B cell (primary cell): ENCODE results near the gene ROMO1. TPM values are rescaled to one million over a fixed set of nuclear protein-coding genes. Genes with fewer than 3 reads are reported as not detected.

Experiments
- ATAC-seq: fragments of 200-7000 bp; cut with Tn5 transposase; one replicate; pipeline ENCODE4 v1.10.0; 2021; ENCODE audit warnings: low read depth, mild to moderate bottlenecking, moderate number of reproducible peaks, moderate library complexity
- CTCF ChIA-PET: fragments of 350-600 bp; sonication (Branson Sonifier 250); formaldehyde crosslinking; loops from one replicate; lab custom pipeline; 2021; ENCODE audit warnings: antibody characterized with exemption, inconsistent platforms; lab: Charles Lee
- POLR2A ChIA-PET: fragments of 350-600 bp; sonication (Branson Sonifier 250); formaldehyde crosslinking; loops from one replicate; lab custom pipeline; 2021; ENCODE audit warnings: antibody characterized with exemption; lab: Charles Lee
- DNase-seq: peaks from one replicate; pipeline ENCODE4 v3.0.0; 2013
- H2AFZ ChIP-seq: 2 replicates; pipeline ENCODE4 v1.6.1; 2012; ENCODE audit warnings: mild to moderate bottlenecking, low read depth, low read length; ENCODE audit not compliant: insufficient read depth, poor library complexity, severe bottlenecking
- H3K27ac ChIP-seq, 2 donors: 1 replicate in 1 of 2; 2 replicates in 1 of 2; pipeline ENCODE4 v1.5.1; 2012 to 2013; ENCODE audit warnings: low read length in 2 of 2, mild to moderate bottlenecking in 2 of 2, moderate library complexity in 1 of 2
- H3K27me3 ChIP-seq, 4 experiments: fragments of 200-600 bp in 1 of 4; sonication (generic) in 1 of 4; replicated peaks in 1 of 4; 1 replicate in 2 of 4; 2 replicates in 2 of 4; pipeline versions ENCODE4 v1.6.1 to v1.7.0; 2013 to 2016; ENCODE audit warnings: low read length in 3 of 4, mild to moderate bottlenecking in 2 of 4, mixed read lengths in 1 of 4, moderate library complexity in 1 of 4; ENCODE audit not compliant: insufficient read depth in 4 of 4, control insufficient read depth in 3 of 4; ENCODE audit errors: control extremely low read depth in 1 of 4
- H3K36me3 ChIP-seq, 2 experiments: replicated peaks in 1 of 2; 1 replicate in 1 of 2; 2 replicates in 1 of 2; pipeline versions ENCODE4 v1.6.1 to v1.7.1; 2013; ENCODE audit warnings: low read length in 1 of 2; ENCODE audit not compliant: insufficient read depth in 2 of 2, control insufficient read depth in 1 of 2; ENCODE audit errors: control extremely low read depth in 1 of 2, extremely low read depth in 1 of 2
- H3K4me1 ChIP-seq, 2 donors: fragments of 200-600 bp in 1 of 2; sonication (generic) in 1 of 2; 1 replicate in 1 of 2; 2 replicates in 1 of 2; pipeline versions ENCODE4 v1.5.1 to v1.6.1; 2013 to 2017; ENCODE audit warnings: low read length in 2 of 2; ENCODE audit not compliant: control insufficient read depth in 2 of 2, insufficient read depth in 2 of 2
- H3K4me2 ChIP-seq: replicated peaks from 2 replicates; pipeline ENCODE3; 2012; ENCODE audit warnings: mild to moderate bottlenecking, low read depth, low read length; ENCODE audit not compliant: poor library complexity, severe bottlenecking
- H3K4me3 ChIP-seq, 5 experiments: fragments of 200-600 bp in 1 of 5; sonication (generic) in 1 of 5; 1 replicate in 3 of 5; 2 replicates in 2 of 5; pipeline versions ENCODE4 v1.5.1 to v1.7.0; 2011 to 2016; ENCODE audit warnings: low read length in 4 of 5, mild to moderate bottlenecking in 4 of 5, low read depth in 2 of 5, control low read depth in 1 of 5, moderate library complexity in 1 of 5; ENCODE audit not compliant: insufficient read depth in 1 of 5; ENCODE audit errors: control extremely low read depth in 1 of 5, extremely low read depth in 1 of 5
- H3K79me2 ChIP-seq: fragments of 200-600 bp; sonication (generic); one replicate; pipeline ENCODE4 v1.6.0; 2016; ENCODE audit warnings: low read length; ENCODE audit not compliant: control insufficient read depth, insufficient read depth
- H3K9ac ChIP-seq: fragments of 200-600 bp; sonication (generic); 2 replicates; pipeline ENCODE4 v1.6.1; 2017; ENCODE audit warnings: mild to moderate bottlenecking, low read length, moderate library complexity
- H3K9me3 ChIP-seq, 3 donors: one replicate each; pipeline versions ENCODE4 v1.6.1 to v1.7.1; 2013; ENCODE audit warnings: low read length in 2 of 3; ENCODE audit not compliant: control insufficient read depth in 2 of 3, insufficient read depth in 1 of 3; ENCODE audit errors: control extremely low read depth in 1 of 3
- H4K20me1 ChIP-seq: 2 replicates; pipeline ENCODE4 v1.6.0; 2012; ENCODE audit warnings: mild to moderate bottlenecking, low read length; ENCODE audit not compliant: insufficient read depth, control insufficient read depth, poor library complexity, severe bottlenecking
- H3K27ac Mint-ChIP-seq: one replicate; pipeline ENCODE4 v1.8.0; 2021; ENCODE audit warnings: mixed read lengths
- H3K27me3 Mint-ChIP-seq: one replicate; pipeline ENCODE4 v1.8.0; 2021; ENCODE audit warnings: mixed read lengths
- H3K4me1 Mint-ChIP-seq: one replicate; pipeline ENCODE4 v1.8.0; 2021; ENCODE audit warnings: mixed read lengths
- H3K4me3 Mint-ChIP-seq: one replicate; pipeline ENCODE4 v1.8.0; 2021; ENCODE audit warnings: mixed read lengths
- H3K9me3 Mint-ChIP-seq: one replicate; pipeline ENCODE4 v1.8.0; 2022; ENCODE audit warnings: mixed read lengths; ENCODE audit not compliant: insufficient read depth
- CTCF ChIP-seq: fragments of 200-600 bp; IDR thresholded peaks from one replicate; pipeline ENCODE4 v1.8.0; 2022; ENCODE audit warnings: antibody characterized with exemption, mild to moderate bottlenecking
- EZH2 ChIP-seq: IDR thresholded peaks from 2 replicates; pipeline ENCODE4 v1.6.1; 2012; ENCODE audit warnings: borderline replicate concordance, low read depth, mild to moderate bottlenecking, moderate library complexity, low read length; ENCODE audit not compliant: insufficient read depth, poor library complexity, severe bottlenecking
- WGBS: methylation state at CpG from one replicate; pipeline ENCODE4 v1.1.5; 2013; ENCODE audit warnings: missing lambda C conversion rate; ENCODE audit not compliant: insufficient coverage; 5-methylcytosine and 5-hydroxymethylcytosine counted together
- intact Hi-C: fragments of 100-400 bp; cut with micrococcal nuclease; formaldehyde crosslinking; loops from one replicate; pipeline ENCODE4 v1.10.0; 2022
- polyA plus RNA-seq: library from polyadenylated mRNA; depleted of rRNA; stranded (reverse); fragments of >200 nt; gene quantifications from 2 replicates; pipeline ENCODE4 v1.2.3, GENCODE V29; 2012
- total RNA-seq, 2 donors: library from RNA; stranded (reverse); fragments of 120-200 nt in 1 of 2; gene quantifications; 1 replicate in 1 of 2; 2 replicates in 1 of 2; pipeline versions ENCODE4 v1.2.3 to v1.2.4, GENCODE V29; 2013 to 2022

Gene ROMO1
- total and polyA plus RNA-seq, 2 donors (not counting 1 experiment from before 2014, with no cell fraction given) = 38.1 to 145 TPM

GRCh38 chr20:35742741-35743523 lies 43.7 kb downstream of the ROMO1 start:
- DNase-seq (peak; percentile 79), ATAC-seq (no peak)
- Histone ChIP-seq H3K79me2 (peaks cover 57% of the 10 kb centered on the region), H3K4me3 (peak overlapping the region; percentile 69 to 99 (median 93)), H3K27me3 (no peaks in the 10 kb centered on the region), H3K9me3 (no peaks in the 10 kb centered on the region), H2AFZ (peak overlapping the region; percentile 35), H3K4me1 (peaks cover 38 to 42% of the 10 kb centered on the region in 2 donors), H4K20me1 (peaks cover 31% of the 10 kb centered on the region), H3K36me3 (peaks cover 2 to 29% of the 10 kb centered on the region in 2 experiments), H3K4me2 (peak overlapping the region; percentile 89), H3K9ac (peak overlapping the region; percentile 100), H3K27ac (peak overlapping the region; percentile 96 to 100)
- peaks cover 46% of the 10 kb centered on the region for H3K4me1 Mint-ChIP-seq
- 0% methylated on average over 5 of the region's 8 CpGs for WGBS
- H3K9me3 Mint-ChIP-seq = no peaks in the 10 kb centered on the region
- H3K27me3 Mint-ChIP-seq = no peaks in the 10 kb centered on the region
- ChIA-PET POLR2A (interaction anchor here (0.6 to 5.0 kb wide), 29 partner anchors 16 to 1440 kb away, joined by 3 to 259 read pairs (median 6); partner anchors contain the start of genes AHCY, CEP250, CPNE1 and EIF6), CTCF (interaction anchor here (0.7 to 5.3 kb wide), 14 partner anchors 8 to 1406 kb away, joined by 3 to 82 read pairs (median 4); partner anchors contain the start of genes NFS1, PHF20, ROMO1 and SCAND1)
- peak overlapping the region; percentile 100 for H3K27ac Mint-ChIP-seq
- peak overlapping the region; percentile 95 for H3K4me3 Mint-ChIP-seq
- TF ChIP-seq CTCF (no peak), EZH2 (no peak)
- intact Hi-C loops = loop anchor here (1.0 to 2.0 kb wide), 7 partner anchors 25 to 288 kb away; partner anchors contain the start of genes CEP250, CPNE1, ERGIC3 and RBM12
